Stimulated activated CD4-positive, alpha-beta T cell treated with anti-CD3 and anti-CD28 coated beads, Interleukin-1b, Interleukin-23, amount 100 ng/mL, for 1 hour (primary cell): Measurements from ENCODE around the gene INO80.
"Not testable (repeated sequence)": the region's sequence is repeated elsewhere in the genome, so short reads cannot be mapped to it uniquely, and the experiment has no call there.

Source experiments
- DNase-seq, 2 donors: peaks; one replicate each; pipeline ENCODE4 v3.0.0-alpha.2; 2020; ENCODE audit warnings: low read depth in 2 of 2

The INO80 gene

DNA sequence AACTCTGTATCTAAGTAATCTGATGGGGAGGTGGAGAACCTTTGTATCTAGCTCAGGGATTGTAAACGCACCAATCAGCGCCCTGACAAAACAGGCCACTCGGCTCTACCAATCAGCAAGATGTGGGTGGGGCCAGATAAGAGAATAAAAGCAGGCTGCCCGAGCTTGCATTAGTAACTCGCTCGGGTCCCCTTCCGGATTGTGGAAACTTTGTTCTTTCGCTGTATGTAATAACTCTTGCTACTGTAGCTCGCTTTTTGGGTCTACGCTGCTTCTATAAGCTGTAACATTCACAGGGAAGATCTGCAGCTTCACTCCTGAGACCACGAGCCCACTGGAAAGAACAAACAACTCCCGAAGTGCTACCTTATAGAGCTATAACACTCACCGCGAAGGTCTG lies 153.8 kb downstream of the INO80 start:
- DNase-seq, result not testable (repeated sequence)

DNA sequence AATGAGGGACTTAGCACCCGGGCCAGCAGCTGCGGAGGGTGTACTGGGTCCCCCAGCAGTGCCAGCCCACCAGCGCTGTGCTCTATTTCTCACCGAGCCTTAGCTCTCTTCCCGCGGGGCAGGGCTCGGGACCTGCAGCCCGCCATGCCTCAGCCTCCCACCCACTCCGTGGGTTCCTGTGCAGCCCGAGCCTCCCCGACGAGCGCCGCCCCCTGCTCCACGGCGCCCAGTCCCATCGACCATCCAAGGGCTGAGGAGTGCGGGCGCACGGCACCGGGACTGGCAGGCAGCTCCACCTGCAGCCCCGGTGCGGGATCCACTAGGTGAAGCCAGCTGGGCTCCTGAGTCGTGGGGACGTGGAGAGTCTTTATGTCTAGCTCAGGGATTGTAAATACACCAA lies 154.3 kb downstream of the INO80 start:
- DNase-seq, result not testable (repeated sequence)

DNA sequence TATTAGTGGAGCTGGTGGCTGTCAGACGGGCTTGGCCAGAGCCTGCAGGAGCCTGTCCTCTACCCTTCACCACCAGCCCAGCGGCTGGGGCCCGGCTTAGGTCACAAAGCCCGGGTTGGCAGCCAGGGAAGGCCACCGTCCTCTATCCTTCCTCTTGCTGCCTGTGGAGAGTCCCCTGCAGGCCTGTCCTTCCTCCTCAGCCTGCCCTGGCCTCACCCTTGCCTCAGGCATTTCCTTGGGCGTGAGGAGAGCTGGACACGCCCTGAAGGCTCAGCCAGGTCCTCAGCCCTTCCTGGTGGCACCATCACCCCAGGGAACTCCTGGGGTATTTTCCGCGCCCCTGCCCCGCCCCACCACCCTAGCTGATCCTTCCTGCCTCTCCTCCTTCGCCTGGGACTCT lies 155.2 kb downstream of the INO80 start:
- no peak for DNase-seq

DNA sequence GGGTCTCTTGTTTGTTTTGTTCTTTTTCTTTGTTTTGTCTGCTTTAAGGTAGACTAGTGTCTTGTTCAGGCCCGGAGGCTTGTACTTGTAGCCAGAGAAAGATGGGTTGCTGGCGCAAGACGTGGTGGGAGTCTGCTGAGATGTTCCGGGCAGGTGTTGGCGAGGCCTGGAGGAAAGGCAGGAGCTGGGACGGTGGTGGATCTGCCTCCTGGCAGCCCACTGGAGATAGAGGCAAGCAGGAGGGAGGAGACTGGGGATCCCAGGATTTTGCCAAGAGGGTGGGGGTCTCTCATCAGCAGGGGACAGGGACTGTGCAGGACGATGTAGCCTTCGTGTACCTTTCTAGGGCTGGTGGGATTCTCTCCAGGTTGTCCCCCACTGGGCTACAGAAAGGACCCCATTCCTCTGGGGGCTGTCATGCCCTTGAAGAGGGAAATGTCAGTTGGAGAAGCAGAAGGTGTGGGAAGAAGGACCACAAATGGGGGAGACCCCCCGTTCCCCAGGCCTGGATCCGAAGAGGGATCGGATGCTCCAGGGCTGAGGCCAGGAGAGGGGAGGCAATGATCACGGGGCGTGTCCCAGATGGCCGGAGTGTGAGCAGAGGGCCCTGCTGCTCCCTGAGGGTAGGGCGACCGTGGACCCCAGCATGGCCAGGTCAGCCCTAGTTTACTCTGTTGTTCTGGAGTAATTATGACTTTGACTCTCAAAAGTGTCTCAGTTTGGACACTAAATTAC lies 155.8 kb downstream of the INO80 start:
- no peak for DNase-seq

DNA sequence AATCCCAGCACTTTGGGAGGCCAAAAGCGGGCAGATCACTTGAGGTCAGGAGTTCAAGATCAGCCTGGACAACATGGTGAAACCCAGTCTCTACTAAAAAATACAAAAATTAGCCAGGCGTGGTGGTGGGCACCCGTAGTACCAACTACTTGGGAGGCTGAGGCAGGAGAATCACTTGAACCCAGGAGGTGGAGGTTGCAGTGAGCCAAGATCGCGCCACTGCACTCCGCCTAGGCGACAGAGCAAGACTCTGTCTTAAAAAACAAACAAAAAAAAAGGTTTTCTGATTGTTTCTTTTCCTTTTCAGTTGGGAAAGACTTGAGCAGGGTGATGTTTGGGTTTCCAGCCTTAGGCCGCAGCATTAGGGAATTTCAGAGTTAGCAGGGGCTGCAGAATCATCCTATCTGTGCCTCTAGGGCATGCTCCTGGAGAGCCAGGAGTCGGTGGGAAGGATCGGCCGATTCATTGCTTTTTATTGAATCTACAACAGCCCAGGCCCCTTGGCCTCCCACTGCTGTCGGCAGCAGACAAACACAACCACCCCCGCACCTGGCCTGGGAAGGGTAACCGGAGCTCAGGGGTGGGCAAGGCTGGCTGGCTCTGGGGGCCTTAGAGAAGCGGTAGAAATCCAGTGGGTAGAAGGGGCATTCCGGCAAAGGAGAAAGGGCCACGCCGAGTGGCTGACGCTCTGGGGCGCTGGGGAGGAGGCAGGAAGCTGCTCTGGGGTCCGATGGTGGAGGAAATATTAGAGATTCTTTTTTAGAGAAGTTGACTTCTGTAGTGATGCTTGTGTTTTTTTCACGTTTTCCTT lies 156.5 kb downstream of the INO80 start:
- no peak for DNase-seq

DNA sequence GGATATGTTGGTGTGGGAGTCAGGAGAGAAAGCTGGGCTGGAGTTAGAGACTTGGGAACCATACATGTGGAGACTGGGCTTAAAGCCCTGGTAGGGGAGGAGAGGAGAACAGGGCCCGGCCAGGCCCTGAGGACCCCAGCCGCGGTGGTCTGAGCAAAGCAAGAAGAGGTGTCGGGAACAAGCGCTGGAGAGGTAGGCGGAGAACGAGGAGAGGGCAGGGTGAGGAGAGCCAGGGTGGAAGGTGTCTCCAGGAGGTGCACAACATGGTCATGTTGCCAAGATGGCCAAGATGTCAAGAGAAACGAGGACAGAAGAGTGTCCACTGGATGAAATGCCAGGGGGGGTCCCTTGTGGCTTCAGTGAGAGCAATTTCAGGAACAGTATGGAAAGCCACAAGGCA lies 157.4 kb downstream of the INO80 start:
- no peak for DNase-seq

DNA sequence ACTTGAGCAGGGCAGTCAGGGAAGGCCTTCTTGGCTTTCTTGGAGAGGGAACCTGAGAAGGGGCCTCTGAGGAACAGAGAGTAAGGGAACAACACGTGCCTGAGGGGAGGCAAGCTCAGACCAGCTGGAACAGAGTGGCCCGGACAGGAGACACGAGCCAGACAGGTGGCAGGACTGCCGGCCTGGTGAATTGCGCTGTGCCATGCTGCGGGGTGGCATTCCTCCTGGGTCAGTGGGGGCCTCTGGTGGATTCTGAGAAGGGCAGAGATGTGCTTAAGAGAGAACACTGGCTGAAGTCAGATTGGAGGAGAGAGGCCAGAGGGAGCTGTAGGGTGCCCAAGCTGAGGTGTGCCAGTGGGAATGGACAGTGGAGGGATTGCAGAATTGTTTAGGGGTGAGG lies 157.9 kb downstream of the INO80 start:
- DNase-seq, result no peak

DNA sequence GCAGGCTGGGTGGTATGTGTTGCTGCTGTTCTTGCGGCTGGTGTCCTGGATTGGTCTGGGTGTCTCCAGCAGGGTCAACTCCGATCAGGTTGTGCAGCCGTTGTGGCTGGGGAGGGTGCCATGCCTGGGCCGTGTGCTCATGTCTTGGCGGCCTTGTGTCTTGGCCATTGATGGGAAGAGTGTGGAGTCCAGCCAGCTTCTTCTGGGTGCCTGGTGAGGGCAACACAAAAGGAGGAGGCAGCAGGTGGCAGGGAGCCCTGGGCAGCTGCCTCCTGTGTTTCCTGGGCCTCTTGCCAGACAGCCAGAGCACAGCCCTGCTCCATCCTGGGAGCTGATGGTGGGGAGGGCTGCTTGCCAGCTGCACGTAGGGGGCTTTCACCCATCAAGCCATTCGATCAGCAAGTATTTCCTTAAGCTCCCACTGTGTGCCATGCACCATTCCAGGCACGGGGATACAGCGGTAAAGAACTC lies 158.5 kb downstream of the INO80 start:
- DNase-seq, result no peak

DNA sequence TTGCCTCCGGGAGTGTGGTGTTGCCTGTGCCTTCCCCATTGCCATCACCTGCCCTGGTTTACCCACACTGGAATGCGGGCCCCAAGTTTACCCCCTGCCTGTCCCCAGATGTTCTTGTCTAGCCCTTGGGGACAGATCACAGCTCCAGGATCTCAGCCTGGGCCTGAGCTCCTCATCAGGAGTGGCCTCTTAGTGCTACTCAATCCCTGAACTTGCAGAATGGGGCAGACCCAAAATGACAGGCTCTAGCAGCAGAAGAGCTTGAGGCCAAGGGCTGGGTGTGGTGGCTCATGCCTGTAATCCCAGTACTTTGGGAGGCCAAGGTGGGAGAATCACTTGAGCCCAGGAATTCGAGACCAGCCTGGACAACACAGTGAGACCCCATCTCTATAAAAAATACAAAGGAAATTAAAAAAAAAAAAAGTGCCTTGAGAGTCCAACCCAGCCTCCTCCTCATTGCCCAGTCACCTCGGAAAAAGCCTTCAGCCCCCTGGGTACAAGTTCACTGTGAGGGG lies 159.0 kb downstream of the INO80 start:
- no peak for DNase-seq

DNA sequence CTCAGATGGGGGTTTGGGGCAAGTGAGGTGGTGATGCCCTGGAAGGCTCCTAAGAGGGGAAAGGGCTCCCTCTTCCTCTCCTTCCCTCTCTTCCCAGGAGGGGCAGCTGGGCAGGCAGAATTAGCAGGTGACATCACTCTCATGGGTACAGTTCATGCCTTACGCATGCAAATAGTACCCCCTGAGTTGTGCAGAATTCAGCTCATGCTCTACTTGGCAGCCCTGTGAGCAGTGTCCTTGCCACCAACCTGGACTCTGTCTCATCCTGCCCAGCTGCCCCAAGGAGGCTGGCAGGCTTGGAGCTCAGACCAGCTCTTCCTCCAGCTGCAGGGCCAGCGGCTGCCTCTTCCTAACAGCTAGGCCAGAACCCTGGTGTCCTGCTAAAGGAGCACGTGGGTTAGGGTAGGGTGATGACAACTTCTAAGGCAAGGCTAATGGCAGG lies 159.5 kb downstream of the INO80 start:
- DNase-seq, result no peak

DNA sequence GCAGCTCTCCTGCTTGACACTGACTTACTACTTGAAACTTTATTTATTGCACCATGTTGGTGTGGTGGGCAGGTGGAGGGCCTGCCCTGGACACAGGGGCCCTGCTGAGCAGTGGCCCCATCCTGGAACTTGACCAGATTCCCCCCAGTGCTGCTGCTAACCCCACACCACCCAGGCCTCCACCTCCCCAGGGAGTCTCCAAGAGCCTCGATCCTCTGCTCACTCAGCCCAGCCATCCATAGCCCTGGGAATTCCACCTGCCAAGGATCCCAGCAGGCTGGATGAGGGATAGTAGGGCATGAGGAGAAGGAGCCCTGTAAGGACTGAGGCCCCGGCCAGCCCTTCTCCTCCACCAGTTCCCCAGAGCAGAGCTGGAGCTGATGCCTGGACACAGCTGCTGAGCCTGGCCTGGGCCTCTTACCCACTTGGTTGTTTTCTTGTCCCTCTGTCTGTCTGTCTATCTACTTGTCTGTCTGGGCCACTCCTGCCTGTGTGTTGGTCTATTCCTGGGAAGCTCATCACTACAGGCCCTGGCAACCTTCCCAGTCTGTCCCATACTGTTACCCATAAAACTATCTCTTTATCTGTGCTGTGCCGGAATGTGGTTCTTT lies 160.0 kb downstream of the INO80 start:
- no peak for DNase-seq

DNA sequence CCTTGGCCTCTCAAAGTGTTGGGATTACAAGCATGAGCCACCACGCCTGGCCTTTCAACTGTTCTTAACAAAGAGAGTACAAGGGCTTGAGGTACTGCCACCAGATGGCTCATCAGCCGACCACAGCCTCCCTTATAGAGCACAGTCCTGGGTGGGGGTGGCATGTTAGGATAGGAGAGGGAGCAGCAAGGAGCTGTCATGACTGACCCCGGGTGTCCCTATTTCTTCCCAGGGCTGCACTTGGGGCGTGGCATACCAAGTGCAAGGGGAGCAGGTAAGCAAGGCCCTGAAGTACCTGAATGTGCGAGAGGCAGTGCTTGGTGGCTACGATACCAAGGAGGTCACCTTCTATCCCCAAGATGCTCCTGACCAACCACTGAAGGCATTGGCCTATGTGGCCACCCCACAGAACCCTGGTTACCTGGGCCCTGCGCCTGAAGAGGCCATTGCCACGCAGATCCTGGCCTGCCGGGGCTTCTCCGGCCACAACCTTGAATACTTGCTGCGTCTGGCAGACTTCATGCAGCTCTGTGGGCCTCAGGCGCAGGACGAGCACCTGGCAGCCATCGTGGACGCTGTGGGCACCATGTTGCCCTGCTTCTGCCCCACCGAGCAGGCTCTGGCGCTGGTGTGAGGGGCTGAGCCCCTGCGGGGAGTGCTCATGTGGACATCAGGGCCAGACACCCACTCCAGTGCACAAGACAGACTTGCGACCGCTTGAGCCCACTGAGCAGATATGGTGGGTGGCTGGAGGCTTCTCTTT lies 160.8 kb downstream of the INO80 start:
- DNase-seq, result no peak

DNA sequence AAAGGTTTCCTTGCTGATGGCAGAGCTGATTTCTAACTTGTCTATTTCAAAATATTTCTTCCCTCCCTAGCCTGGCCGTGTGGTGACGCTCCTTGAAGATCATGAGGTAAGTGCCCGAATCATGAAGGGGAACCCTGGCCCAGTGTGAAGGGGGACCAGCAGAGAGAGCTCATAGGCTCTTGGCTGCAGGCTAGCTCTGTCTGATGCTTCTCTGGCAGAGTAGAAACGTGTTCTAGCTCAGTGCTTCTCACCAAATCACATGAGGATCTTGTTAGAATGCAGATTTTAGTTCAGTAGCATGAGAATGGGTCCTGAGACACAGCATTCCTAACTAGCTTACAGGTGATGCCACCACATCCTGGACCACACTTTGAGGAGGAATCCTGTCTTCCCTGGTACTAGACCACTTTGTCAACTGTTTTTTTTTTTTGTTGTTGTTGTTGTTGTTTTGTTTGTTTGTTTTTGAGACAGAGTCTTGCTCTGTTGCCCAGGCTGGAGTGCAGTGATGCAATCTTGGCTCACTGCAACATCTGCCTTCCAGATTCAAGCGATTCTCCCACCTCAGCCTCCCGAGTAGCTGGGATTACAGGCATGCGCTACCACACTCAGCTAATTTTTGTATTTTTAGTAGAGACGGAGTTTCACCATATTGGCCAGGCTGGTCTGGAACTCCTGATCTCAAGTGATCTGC lies 161.8 kb downstream of the INO80 start:
- DNase-seq, result not testable (repeated sequence)

DNA sequence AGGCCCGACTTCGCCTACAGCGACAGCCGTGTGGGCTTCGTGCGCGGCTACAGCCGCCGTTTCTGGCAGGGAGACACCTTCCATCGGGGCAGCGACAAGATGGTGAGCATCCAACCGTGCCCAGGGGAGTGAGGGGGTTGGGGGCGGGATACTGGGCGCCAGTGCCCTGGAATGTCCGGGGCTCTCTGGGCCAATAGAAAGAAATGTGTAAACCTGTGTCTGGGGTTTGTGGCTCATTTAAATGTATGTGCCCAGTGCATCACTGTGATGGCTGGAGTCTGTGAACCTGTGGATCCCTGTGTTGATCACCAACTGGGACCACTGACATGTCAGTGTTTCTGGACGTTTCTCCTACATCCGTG lies 162.4 kb downstream of the INO80 start:
- DNase-seq, result no peak

DNA sequence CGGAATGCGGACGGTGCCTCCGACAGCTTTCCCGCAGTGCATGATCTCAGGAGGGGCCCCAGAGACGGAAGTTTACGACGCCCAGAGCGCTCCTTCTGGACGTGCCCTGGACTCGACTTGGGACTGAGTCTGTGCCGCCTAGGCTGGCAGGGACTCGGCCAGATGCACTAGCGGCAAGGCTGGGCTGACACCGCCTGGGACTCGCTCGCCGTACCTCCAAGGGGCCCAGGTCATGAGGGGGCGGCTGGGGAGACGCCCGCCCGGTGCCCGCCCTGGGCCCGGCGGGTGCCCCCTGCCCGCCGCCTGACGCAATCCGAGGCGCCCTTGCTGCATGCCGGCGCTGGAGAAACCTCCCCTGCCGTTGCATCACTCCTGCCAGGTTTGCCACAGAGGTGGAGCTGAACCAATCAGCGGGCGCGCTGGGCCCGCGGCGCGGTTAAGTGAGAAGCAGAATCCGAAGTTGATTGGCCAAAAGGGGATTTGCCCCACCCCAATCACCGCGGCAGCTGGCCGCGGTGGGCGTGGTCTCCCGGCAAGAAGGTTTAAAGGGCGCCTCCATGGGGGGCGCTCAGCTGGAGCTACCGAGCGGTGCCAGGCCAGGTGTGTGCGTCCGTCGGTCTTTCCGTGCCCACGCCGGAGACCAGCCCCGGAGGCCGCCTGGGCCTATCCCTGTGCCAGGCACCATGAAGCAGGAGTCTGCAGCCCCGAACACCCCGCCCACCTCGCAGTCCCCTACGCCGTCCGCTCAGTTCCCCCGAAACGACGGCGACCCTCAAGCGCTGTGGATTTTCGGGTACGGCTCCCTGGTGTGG lies 163.0 kb downstream of the INO80 start, which contains the start of gene CHAC1:
TSS of gene CHAC1 (plus strand) at position 571 of the 812 bp plus-strand sequence. CDS start at position 684, 113 bp downstream.
- peak; percentile 86 to 91 for DNase-seq

DNA sequence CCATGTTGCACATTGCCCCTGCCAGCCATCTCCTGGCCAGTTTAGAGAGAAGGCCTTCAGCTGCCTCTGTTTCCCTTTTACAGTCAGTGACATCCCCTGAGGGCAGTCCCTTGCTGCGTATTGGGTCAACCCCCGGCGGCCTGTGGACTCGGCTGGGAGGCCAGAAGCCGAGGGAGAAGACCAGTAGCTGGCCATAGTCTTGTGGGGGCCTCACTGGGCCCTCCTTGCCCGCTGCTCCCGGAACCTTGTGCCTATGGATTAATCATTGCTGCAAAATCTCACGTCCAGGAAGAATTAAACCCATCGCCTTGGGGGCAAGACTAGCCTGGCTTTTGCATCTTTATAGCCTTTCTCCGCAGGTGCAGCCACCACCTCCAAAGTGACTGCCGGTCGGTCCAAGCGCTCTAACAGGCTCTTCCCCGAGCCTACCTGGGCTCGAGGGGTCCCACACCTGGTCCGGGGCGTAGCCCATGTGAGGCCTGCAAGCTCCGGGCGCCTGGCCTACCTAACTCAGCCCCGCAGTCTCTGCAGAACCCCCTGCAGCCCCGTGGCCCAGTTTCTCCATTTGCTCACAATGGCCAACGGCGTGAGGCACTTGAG lies 163.7 kb downstream of the INO80 start:
- no peak for DNase-seq

DNA sequence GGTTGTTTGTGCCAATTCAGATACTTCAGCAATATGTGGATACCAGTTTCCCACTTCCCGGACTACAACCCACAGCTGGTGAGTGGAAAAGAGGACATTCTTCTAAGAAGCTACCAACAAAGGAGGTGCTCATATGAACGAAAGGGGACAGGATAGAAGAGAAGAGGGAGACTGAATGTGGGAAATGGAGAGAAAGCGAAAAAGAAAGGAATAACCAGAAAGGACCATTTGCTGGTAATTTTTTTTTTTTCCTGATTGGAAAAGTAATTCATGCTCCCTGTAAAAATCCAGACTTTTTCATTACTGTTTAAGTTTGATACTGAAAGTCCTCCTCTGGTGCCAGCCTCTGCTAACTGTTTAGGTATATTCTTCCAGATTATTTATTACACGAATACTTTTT lies 164.3 kb downstream of the INO80 start:
- no peak for DNase-seq

DNA sequence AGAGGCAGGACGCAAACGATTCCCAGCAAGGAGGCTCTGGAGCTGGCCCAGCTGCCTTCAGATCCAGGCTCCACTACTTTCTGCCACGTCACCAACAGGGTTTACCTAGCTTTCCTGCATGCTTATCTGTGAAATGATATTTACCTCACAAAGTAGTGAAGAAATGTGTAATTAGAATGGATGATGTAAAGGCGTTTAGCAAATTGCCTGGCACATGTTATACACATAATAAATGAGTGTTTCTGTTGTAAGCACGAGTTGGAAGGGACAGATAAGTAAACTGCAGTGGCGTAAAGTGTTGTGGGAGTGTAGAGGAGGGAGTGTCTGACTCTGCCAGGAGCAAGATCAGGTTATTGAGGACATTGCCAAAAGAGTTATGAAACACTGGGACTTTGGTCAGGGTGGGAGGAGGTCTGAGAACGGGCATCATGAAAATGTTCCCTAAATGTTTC lies 166.3 kb downstream of the INO80 start:
- DNase-seq, result no peak

DNA sequence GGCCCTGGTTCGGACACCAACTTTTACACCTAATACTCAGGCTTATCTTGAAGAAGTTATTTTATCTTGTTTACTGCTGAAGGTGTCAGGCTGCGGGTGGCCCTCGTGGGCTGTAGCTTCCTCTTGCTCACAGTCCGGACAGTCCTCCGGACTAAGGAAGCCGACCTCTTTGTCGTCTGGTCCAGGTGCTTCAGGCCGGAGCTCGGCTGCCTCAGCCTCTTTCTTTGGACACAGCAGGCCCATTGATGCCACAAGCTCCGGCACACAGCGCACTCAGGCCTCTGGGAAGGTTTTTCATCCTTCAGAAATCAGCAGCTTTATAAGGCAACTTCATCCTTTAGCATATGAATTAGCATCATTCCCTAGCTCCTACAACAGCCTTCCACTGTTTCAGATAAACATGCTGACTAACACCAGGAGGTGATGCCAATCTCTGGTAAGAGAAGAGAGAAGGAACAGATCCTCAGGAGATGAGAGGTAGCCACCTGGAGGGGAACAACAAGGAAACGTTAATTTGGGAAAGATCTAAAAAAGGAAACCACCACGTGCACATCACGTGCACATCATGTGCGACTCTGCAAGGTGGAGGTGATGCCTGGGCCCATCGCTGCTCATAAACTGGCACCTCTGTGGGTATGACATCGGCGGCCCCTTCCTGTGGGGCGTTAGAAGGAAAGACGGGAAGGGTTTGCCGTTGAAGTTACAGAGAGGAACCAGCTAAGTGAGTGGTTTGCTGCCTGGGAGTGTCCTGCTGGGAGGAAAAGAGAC lies 167.2 kb downstream of the INO80 start:
- no peak for DNase-seq
